Lung (tissue), 12 donors: ENCODE measurements around the gene PLP2. TPM values are rescaled to one million over a fixed set of nuclear protein-coding genes. Genes with fewer than 3 reads are reported as not detected.

ENCODE experiments used
- ATAC-seq: fragments of 200-7000 bp; cut with Tn5 transposase; one replicate; pipeline ENCODE4 v1.9.1; 2020; ENCODE audit warnings: moderate number of reproducible peaks; ENCODE audit not compliant: insufficient read depth, low FRiP score
- DNase-seq, 3 donors: peaks; one replicate each; pipeline ENCODE4 v3.0.0-alpha.2; 2013 to 2017
- H3K27ac ChIP-seq, 2 donors: one replicate each; pipeline ENCODE4 v1.5.1; 2013; ENCODE audit warnings: mild to moderate bottlenecking in 2 of 2, moderate library complexity in 2 of 2, control low read depth in 1 of 2, inconsistent platforms in 1 of 2, low read depth in 1 of 2, low read length in 1 of 2
- H3K27me3 ChIP-seq, 3 donors: one replicate each; pipeline ENCODE4 v1.5.1; 2013; ENCODE audit warnings: low read length in 2 of 3; ENCODE audit not compliant: control insufficient read depth in 3 of 3, insufficient read depth in 3 of 3
- H3K36me3 ChIP-seq, 4 donors: one replicate each; pipeline ENCODE4 v1.5.1; 2013; ENCODE audit warnings: low read length in 4 of 4, mild to moderate bottlenecking in 1 of 4, moderate library complexity in 1 of 4; ENCODE audit not compliant: control insufficient read depth in 4 of 4, insufficient read depth in 4 of 4
- H3K4me1 ChIP-seq, 5 donors: one replicate each; pipeline ENCODE4 v1.5.1; 2013; ENCODE audit warnings: low read length in 5 of 5, mild to moderate bottlenecking in 2 of 5, moderate library complexity in 1 of 5; ENCODE audit not compliant: control insufficient read depth in 5 of 5, insufficient read depth in 5 of 5
- H3K4me3 ChIP-seq: one replicate; pipeline ENCODE4 v1.5.1; 2013; ENCODE audit warnings: mild to moderate bottlenecking, control low read depth, moderate library complexity
- H3K9ac ChIP-seq, 2 donors: one replicate each; pipeline ENCODE4 v1.5.1; 2013; ENCODE audit warnings: low read length in 2 of 2, control low read depth in 1 of 2; ENCODE audit not compliant: insufficient read depth in 1 of 2
- H3K9me3 ChIP-seq, 4 donors: one replicate each; pipeline ENCODE4 v1.5.1; 2013; ENCODE audit warnings: low read length in 3 of 4, mild to moderate bottlenecking in 1 of 4, moderate library complexity in 1 of 4; ENCODE audit not compliant: control insufficient read depth in 4 of 4, insufficient read depth in 3 of 4
- WGBS, 2 donors: extraction: QIAGEN DNeasy Blood & Tissue Kit; methylation state at CpG; one replicate each; pipeline ENCODE4 v1.1.7; 2013; 5-methylcytosine and 5-hydroxymethylcytosine counted together
- polyA plus RNA-seq, 2 donors: library from polyadenylated mRNA; stranded (reverse); fragments of 200-250 nt; gene quantifications; one replicate each; pipeline ENCODE4 v1.2.1, GENCODE V29; 2013
- total RNA-seq, 2 donors: library from RNA; depleted of rRNA in 1 of 2; stranded (reverse); fragments of >200 nt in 1 of 2; gene quantifications; one replicate each; pipeline ENCODE4 v1.2.1, GENCODE V29; 2014 to 2021
- TF ChIP-seq, protein P1 (sequence below): IDR thresholded peaks from 2 replicates; pipeline ENCODE4 v1.5.1; 2012; ENCODE audit warnings: mild to moderate bottlenecking; ENCODE audit errors: control extremely low read depth, extremely low read depth
- donor health status: control.
- donor health status: control.
- donor health status: Bipolar disorder and iron deficiency.
- donor health status: healthy.
- donor health status: DM: yes; HTN: yes; CAD: no.

The PLP2 gene
- total and polyA plus RNA-seq, 4 donors, result 8.9 to 222 (median 159) TPM

GRCh38 chrX:49208399-49208798, 36.7 kb downstream of the PLP2 start:
- Histone ChIP-seq H3K27me3 (peaks cover 0 to 6% (median 0%) of the 10 kb centered on the region in 3 donors), H3K9ac (no peak overlapping the region), H3K9me3 (peaks cover 0 to 3% (median 0%) of the 10 kb centered on the region in 4 donors), H3K27ac (no peak overlapping the region), H3K4me1 (no peaks in the 10 kb centered on the region), H3K36me3 (no peaks in the 10 kb centered on the region), H3K4me3 (no peak overlapping the region)
- DNase-seq (no peak), ATAC-seq (no peak)
- WGBS, 2 donors, result 92 to 93% methylated on average over 5 of the region's 5 CpGs
- TF ChIP-seq, protein P1, sequence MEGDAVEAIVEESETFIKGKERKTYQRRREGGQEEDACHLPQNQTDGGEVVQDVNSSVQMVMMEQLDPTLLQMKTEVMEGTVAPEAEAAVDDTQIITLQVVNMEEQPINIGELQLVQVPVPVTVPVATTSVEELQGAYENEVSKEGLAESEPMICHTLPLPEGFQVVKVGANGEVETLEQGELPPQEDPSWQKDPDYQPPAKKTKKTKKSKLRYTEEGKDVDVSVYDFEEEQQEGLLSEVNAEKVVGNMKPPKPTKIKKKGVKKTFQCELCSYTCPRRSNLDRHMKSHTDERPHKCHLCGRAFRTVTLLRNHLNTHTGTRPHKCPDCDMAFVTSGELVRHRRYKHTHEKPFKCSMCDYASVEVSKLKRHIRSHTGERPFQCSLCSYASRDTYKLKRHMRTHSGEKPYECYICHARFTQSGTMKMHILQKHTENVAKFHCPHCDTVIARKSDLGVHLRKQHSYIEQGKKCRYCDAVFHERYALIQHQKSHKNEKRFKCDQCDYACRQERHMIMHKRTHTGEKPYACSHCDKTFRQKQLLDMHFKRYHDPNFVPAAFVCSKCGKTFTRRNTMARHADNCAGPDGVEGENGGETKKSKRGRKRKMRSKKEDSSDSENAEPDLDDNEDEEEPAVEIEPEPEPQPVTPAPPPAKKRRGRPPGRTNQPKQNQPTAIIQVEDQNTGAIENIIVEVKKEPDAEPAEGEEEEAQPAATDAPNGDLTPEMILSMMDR, result no peak

DNA sequence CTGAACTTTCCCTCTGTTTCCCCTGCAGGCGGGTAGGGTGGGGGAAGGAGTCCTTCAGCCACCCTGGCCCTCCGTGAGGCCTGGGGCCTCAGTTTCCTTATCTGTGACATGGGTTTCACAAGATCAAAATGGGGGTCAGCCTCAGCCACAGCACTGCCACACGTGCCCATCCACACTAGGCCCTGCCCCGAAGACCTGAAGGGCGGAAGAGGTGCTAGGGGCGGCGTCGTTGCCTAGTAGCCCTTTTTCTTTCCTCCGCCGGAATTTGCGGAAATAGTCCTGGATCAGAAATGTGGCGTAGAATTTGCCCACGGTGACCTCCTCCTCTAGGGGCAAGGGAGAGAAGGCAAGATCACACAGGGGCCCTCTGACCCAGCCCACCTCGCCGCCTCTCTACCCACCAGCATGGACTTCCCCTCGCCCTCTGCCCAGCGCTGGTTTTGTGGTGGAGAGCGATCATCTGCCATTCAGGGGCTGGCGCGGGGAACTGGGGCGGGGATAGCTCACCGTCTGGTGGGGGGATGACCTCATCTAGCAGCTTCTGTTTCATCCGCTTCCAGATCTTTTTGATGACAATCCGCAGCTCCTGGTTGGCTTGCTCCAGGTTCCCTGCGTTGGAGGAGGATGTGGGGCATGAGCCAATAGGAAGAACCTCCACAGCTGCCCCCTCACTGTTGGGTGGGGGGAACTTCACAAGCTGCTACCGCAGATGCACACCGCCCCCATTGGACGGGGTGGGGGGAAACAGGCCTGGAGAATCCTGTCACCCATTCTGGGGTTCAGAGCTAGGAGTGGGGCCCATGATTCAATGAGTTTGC, 37.9 kb downstream of the PLP2 start:
- H3K4me1 ChIP-seq, result no peaks in the 10 kb centered on the region
- H3K27me3 ChIP-seq, result peaks cover 0 to 6% (median 0%) of the 10 kb centered on the region in 3 donors
- no peak overlapping the region for H3K9ac ChIP-seq
- H3K27ac ChIP-seq, result no peak overlapping the region
- TF ChIP-seq, protein P1, result no peak
- ATAC-seq (no peak), DNase-seq (no peak)
- no peak overlapping the region for H3K4me3 ChIP-seq
- peaks cover 0 to 8% (median 0%) of the 10 kb centered on the region in 4 donors for H3K9me3 ChIP-seq
- 13 to 49% methylated on average over 18 to 28 of the region's 28 CpGs for WGBS, 2 donors
- H3K36me3 ChIP-seq, result no peaks in the 10 kb centered on the region

DNA sequence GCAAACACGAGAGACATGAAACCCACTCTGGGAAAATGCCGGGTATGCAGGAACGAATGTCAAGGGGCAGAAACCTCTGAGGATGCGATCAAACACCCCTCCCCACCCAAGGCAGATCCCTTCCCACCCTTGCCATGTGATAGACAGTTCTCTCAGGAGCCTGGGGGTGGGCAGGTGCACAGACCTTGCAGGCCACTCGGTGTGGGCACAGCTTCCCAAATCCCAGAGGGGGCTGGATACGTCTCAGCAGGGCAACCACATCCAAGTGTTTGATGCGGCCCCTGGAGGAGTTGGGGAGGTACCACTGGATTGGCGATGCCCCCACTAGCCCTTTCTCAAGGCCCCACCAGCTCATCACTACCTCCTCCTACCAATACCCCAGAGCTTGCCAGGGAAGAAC, 38.7 kb downstream of the PLP2 start:
- Histone ChIP-seq H3K4me1 (no peaks in the 10 kb centered on the region), H3K9me3 (peaks cover 0 to 9% (median 0%) of the 10 kb centered on the region in 4 donors), H3K27me3 (peaks cover 0 to 6% (median 0%) of the 10 kb centered on the region in 3 donors), H3K4me3 (no peak overlapping the region), H3K9ac (no peak overlapping the region), H3K36me3 (no peaks in the 10 kb centered on the region), H3K27ac (no peak overlapping the region)
- DNase-seq, result no peak
- ATAC-seq, result no peak
- TF ChIP-seq, protein P1, result no peak
- 73 to 84% methylated on average over 7 to 8 of the region's 8 CpGs for WGBS, 2 donors
